B cell (primary cell): ENCODE measurements around the gene HS3ST6. TPM values are rescaled to one million over a fixed set of nuclear protein-coding genes. Genes with fewer than 3 reads are reported as not detected.

ENCODE experiments used
- ATAC-seq: fragments of 200-7000 bp; cut with Tn5 transposase; one replicate; pipeline ENCODE4 v1.10.0; 2021; ENCODE audit warnings: low read depth, mild to moderate bottlenecking, moderate number of reproducible peaks, moderate library complexity
- CTCF ChIA-PET: fragments of 350-600 bp; sonication (Branson Sonifier 250); formaldehyde crosslinking; loops from one replicate; lab custom pipeline; 2021; ENCODE audit warnings: antibody characterized with exemption, inconsistent platforms; lab: Charles Lee
- POLR2A ChIA-PET: fragments of 350-600 bp; sonication (Branson Sonifier 250); formaldehyde crosslinking; loops from one replicate; lab custom pipeline; 2021; ENCODE audit warnings: antibody characterized with exemption; lab: Charles Lee
- DNase-seq: peaks from one replicate; pipeline ENCODE4 v3.0.0; 2013
- H2AFZ ChIP-seq: 2 replicates; pipeline ENCODE4 v1.6.1; 2012; ENCODE audit warnings: mild to moderate bottlenecking, low read depth, low read length; ENCODE audit not compliant: insufficient read depth, poor library complexity, severe bottlenecking
- H3K27ac ChIP-seq, 2 donors: 1 replicate in 1 of 2; 2 replicates in 1 of 2; pipeline ENCODE4 v1.5.1; 2012 to 2013; ENCODE audit warnings: low read length in 2 of 2, mild to moderate bottlenecking in 2 of 2, moderate library complexity in 1 of 2
- H3K27me3 ChIP-seq, 4 experiments: fragments of 200-600 bp in 1 of 4; sonication (generic) in 1 of 4; replicated peaks in 1 of 4; 1 replicate in 2 of 4; 2 replicates in 2 of 4; pipeline versions ENCODE4 v1.6.1 to v1.7.0; 2013 to 2016; ENCODE audit warnings: low read length in 3 of 4, mild to moderate bottlenecking in 2 of 4, mixed read lengths in 1 of 4, moderate library complexity in 1 of 4; ENCODE audit not compliant: insufficient read depth in 4 of 4, control insufficient read depth in 3 of 4; ENCODE audit errors: control extremely low read depth in 1 of 4
- H3K36me3 ChIP-seq, 2 experiments: replicated peaks in 1 of 2; 1 replicate in 1 of 2; 2 replicates in 1 of 2; pipeline versions ENCODE4 v1.6.1 to v1.7.1; 2013; ENCODE audit warnings: low read length in 1 of 2; ENCODE audit not compliant: insufficient read depth in 2 of 2, control insufficient read depth in 1 of 2; ENCODE audit errors: control extremely low read depth in 1 of 2, extremely low read depth in 1 of 2
- H3K4me1 ChIP-seq, 2 donors: fragments of 200-600 bp in 1 of 2; sonication (generic) in 1 of 2; 1 replicate in 1 of 2; 2 replicates in 1 of 2; pipeline versions ENCODE4 v1.5.1 to v1.6.1; 2013 to 2017; ENCODE audit warnings: low read length in 2 of 2; ENCODE audit not compliant: control insufficient read depth in 2 of 2, insufficient read depth in 2 of 2
- H3K4me2 ChIP-seq: replicated peaks from 2 replicates; pipeline ENCODE3; 2012; ENCODE audit warnings: mild to moderate bottlenecking, low read depth, low read length; ENCODE audit not compliant: poor library complexity, severe bottlenecking
- H3K4me3 ChIP-seq, 5 experiments: fragments of 200-600 bp in 1 of 5; sonication (generic) in 1 of 5; 1 replicate in 3 of 5; 2 replicates in 2 of 5; pipeline versions ENCODE4 v1.5.1 to v1.7.0; 2011 to 2016; ENCODE audit warnings: low read length in 4 of 5, mild to moderate bottlenecking in 4 of 5, low read depth in 2 of 5, control low read depth in 1 of 5, moderate library complexity in 1 of 5; ENCODE audit not compliant: insufficient read depth in 1 of 5; ENCODE audit errors: control extremely low read depth in 1 of 5, extremely low read depth in 1 of 5
- H3K79me2 ChIP-seq: fragments of 200-600 bp; sonication (generic); one replicate; pipeline ENCODE4 v1.6.0; 2016; ENCODE audit warnings: low read length; ENCODE audit not compliant: control insufficient read depth, insufficient read depth
- H3K9ac ChIP-seq: fragments of 200-600 bp; sonication (generic); 2 replicates; pipeline ENCODE4 v1.6.1; 2017; ENCODE audit warnings: mild to moderate bottlenecking, low read length, moderate library complexity
- H3K9me3 ChIP-seq, 3 donors: one replicate each; pipeline versions ENCODE4 v1.6.1 to v1.7.1; 2013; ENCODE audit warnings: low read length in 2 of 3; ENCODE audit not compliant: control insufficient read depth in 2 of 3, insufficient read depth in 1 of 3; ENCODE audit errors: control extremely low read depth in 1 of 3
- H4K20me1 ChIP-seq: 2 replicates; pipeline ENCODE4 v1.6.0; 2012; ENCODE audit warnings: mild to moderate bottlenecking, low read length; ENCODE audit not compliant: insufficient read depth, control insufficient read depth, poor library complexity, severe bottlenecking
- H3K27ac Mint-ChIP-seq: one replicate; pipeline ENCODE4 v1.8.0; 2021; ENCODE audit warnings: mixed read lengths
- H3K27me3 Mint-ChIP-seq: one replicate; pipeline ENCODE4 v1.8.0; 2021; ENCODE audit warnings: mixed read lengths
- H3K4me1 Mint-ChIP-seq: one replicate; pipeline ENCODE4 v1.8.0; 2021; ENCODE audit warnings: mixed read lengths
- H3K4me3 Mint-ChIP-seq: one replicate; pipeline ENCODE4 v1.8.0; 2021; ENCODE audit warnings: mixed read lengths
- H3K9me3 Mint-ChIP-seq: one replicate; pipeline ENCODE4 v1.8.0; 2022; ENCODE audit warnings: mixed read lengths; ENCODE audit not compliant: insufficient read depth
- EZH2 ChIP-seq: IDR thresholded peaks from 2 replicates; pipeline ENCODE4 v1.6.1; 2012; ENCODE audit warnings: borderline replicate concordance, low read depth, mild to moderate bottlenecking, moderate library complexity, low read length; ENCODE audit not compliant: insufficient read depth, poor library complexity, severe bottlenecking
- WGBS: methylation state at CpG from one replicate; pipeline ENCODE4 v1.1.5; 2013; ENCODE audit warnings: missing lambda C conversion rate; ENCODE audit not compliant: insufficient coverage; 5-methylcytosine and 5-hydroxymethylcytosine counted together
- intact Hi-C: fragments of 100-400 bp; cut with micrococcal nuclease; formaldehyde crosslinking; loops from one replicate; pipeline ENCODE4 v1.10.0; 2022
- polyA plus RNA-seq: library from polyadenylated mRNA; depleted of rRNA; stranded (reverse); fragments of >200 nt; gene quantifications from 2 replicates; pipeline ENCODE4 v1.2.3, GENCODE V29; 2012
- total RNA-seq, 2 donors: library from RNA; stranded (reverse); fragments of 120-200 nt in 1 of 2; gene quantifications; 1 replicate in 1 of 2; 2 replicates in 1 of 2; pipeline versions ENCODE4 v1.2.3 to v1.2.4, GENCODE V29; 2013 to 2022
- TF ChIP-seq, protein P1 (sequence below): fragments of 200-600 bp; IDR thresholded peaks from one replicate; pipeline ENCODE4 v1.8.0; 2022; ENCODE audit warnings: antibody characterized with exemption, mild to moderate bottlenecking

HS3ST6 gene
- total and polyA plus RNA-seq, 2 donors (not counting 1 experiment from before 2014, with no cell fraction given), result not detected

DNA sequence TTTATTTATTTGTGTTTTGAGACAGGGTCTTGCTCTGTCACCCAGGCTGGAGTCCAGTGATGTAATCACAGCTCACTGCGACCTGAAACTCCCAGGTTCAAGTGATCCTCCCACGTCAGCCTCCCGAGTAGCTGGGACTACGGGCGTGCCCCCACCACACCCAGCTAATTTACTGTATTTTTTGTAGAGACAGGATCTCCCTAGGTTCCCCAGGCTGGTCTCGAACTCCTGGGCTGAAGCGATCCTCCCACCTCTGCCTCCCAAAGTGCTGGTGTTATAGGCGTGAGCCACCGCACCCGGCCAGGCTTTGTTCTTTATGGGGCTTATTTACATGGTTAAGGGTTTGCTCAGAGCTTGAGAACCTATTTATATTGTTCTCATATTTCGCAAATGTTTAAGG is 40.4 kb downstream of the HS3ST6 start:
- no peak overlapping the region for H2AFZ ChIP-seq
- no peaks in the 10 kb centered on the region for H4K20me1 ChIP-seq
- H3K4me2 ChIP-seq, result no peak overlapping the region
- ChIA-PET CTCF (no interaction called here), POLR2A (no interaction called here)
- peaks cover 0 to 23% (median 4%) of the 10 kb centered on the region in 4 experiments for H3K27me3 ChIP-seq
- TF ChIP-seq, protein P1, sequence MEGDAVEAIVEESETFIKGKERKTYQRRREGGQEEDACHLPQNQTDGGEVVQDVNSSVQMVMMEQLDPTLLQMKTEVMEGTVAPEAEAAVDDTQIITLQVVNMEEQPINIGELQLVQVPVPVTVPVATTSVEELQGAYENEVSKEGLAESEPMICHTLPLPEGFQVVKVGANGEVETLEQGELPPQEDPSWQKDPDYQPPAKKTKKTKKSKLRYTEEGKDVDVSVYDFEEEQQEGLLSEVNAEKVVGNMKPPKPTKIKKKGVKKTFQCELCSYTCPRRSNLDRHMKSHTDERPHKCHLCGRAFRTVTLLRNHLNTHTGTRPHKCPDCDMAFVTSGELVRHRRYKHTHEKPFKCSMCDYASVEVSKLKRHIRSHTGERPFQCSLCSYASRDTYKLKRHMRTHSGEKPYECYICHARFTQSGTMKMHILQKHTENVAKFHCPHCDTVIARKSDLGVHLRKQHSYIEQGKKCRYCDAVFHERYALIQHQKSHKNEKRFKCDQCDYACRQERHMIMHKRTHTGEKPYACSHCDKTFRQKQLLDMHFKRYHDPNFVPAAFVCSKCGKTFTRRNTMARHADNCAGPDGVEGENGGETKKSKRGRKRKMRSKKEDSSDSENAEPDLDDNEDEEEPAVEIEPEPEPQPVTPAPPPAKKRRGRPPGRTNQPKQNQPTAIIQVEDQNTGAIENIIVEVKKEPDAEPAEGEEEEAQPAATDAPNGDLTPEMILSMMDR, result no peak
- no peak for TF ChIP-seq EZH2
- no peak overlapping the region for H3K4me3 ChIP-seq
- no peaks in the 10 kb centered on the region for H3K9me3 Mint-ChIP-seq
- no peak overlapping the region for H3K27ac ChIP-seq
- no peak overlapping the region for H3K27ac Mint-ChIP-seq
- H3K4me3 Mint-ChIP-seq, result no peak overlapping the region
- no peak overlapping the region for H3K9ac ChIP-seq
- H3K36me3 ChIP-seq, result no peaks in the 10 kb centered on the region
- no peaks in the 10 kb centered on the region for H3K4me1 Mint-ChIP-seq
- no peak for DNase-seq
- no peaks in the 10 kb centered on the region for H3K79me2 ChIP-seq
- ATAC-seq, result no peak
- no peaks in the 10 kb centered on the region for H3K4me1 ChIP-seq
- H3K9me3 ChIP-seq, result peaks cover 0 to 3% (median 0%) of the 10 kb centered on the region in 3 donors
- WGBS, result no CpG with 5 or more reads among the region's 11 CpGs
- intact Hi-C loops, result no loop called here
- H3K27me3 Mint-ChIP-seq, result peaks cover 19% of the 10 kb centered on the region

DNA sequence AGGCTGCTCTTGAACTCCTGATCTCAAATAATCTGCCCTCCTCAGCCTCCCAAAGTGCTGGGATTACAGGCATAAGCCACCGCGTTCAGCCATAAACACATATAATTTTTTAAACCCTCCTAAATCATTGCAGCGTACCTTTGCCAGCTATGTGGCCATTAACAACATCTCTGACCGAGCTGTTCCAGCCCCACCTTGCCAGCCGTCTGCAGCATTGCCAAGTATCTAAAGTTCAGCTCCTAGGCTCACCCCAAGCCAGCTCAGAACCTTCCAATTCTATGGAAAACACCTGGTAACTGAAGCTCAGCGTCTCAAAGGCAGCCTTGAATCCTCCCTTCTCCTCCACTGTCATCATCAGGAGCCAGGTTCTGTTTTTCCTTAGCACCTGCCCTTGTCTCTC is 41.1 kb downstream of the HS3ST6 start:
- Mint-ChIP-seq H3K9me3 (no peaks in the 10 kb centered on the region), H3K4me1 (no peaks in the 10 kb centered on the region), H3K4me3 (no peak overlapping the region), H3K27ac (no peak overlapping the region), H3K27me3 (peaks cover 23% of the 10 kb centered on the region)
- TF ChIP-seq EZH2, result no peak
- TF ChIP-seq, protein P1, result no peak
- ChIA-PET CTCF (no interaction called here), POLR2A (no interaction called here)
- intact Hi-C loops, result no loop called here
- peaks cover 0 to 30% (median 7%) of the 10 kb centered on the region in 4 experiments for H3K27me3 ChIP-seq
- no peak for DNase-seq
- H4K20me1 ChIP-seq, result no peaks in the 10 kb centered on the region
- H3K27ac ChIP-seq, result no peak overlapping the region
- H3K9me3 ChIP-seq, result peaks cover 0 to 6% (median 0%) of the 10 kb centered on the region in 3 donors
- H3K4me2 ChIP-seq, result no peak overlapping the region
- H3K4me1 ChIP-seq, result peaks cover 0 to 6% of the 10 kb centered on the region in 2 donors
- no peaks in the 10 kb centered on the region for H3K36me3 ChIP-seq
- ATAC-seq, result no peak
- H3K9ac ChIP-seq, result no peak overlapping the region
- 68% methylated on average over 6 of the region's 6 CpGs for WGBS
- H3K79me2 ChIP-seq, result no peaks in the 10 kb centered on the region
- H2AFZ ChIP-seq, result no peak overlapping the region
- no peak overlapping the region for H3K4me3 ChIP-seq
